Measurements from ENCODE around the gene EIF4G2.

Gene EIF4G2

DNA sequence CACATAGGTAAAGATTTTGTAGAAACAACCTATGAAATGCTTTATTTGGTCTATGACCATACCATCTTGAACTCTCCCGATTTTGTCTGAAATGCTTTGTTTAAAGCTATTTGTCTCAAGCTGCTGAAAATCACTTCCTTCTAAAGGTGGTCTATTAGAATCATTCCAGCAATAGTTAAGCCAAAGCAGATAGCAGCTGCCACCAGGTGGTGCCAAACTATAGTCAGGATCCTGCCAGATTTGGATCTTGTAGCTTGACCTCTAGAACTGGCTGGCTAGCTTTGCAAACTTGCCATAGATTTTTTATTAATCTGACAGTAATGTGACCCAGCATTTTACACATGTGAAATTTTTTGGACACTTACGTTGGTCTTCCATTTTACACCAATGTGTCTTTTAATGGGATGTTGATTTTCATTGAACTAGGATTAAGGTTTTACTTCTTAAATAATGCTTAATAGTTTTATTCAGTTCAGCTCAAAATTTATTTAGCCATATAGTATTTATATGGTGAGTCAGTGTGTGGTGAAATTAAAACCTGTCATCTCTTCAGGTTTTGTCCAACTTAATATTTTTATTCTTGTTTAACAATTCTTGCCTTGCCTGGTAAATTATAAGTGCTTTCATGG, 38.0 kb downstream of the EIF4G2 start:
- H3K79me2 ChIP-seq (ENCODE audit: insufficient read depth, low read length), result no peaks in the 10 kb centered on the region
- H3K9me2 ChIP-seq (replicated peaks; ENCODE audit: low read depth, low read length), result no peaks in the 10 kb centered on the region
- no peak overlapping the region for H2AFZ ChIP-seq (ENCODE audit: low read length)
- no peaks in the 10 kb centered on the region for H3K4me1 ChIP-seq (ENCODE audit: insufficient read depth, low read length, poor library complexity, severe bottlenecking)
- H4K20me1 ChIP-seq (ENCODE audit: insufficient read depth, low read length, poor library complexity, severe bottlenecking), result no peaks in the 10 kb centered on the region
- no peaks in the 10 kb centered on the region for H3K27me3 ChIP-seq (ENCODE audit: insufficient read depth, low read length, poor library complexity, severe bottlenecking)
- no peak overlapping the region for H3K4me3 ChIP-seq (ENCODE audit: low read length, poor library complexity, severe bottlenecking)
- no peaks in the 10 kb centered on the region; the same call in 1 of the 2 replicates for H3K36me3 ChIP-seq (ENCODE audit: insufficient read depth, low read length)
- H3F3A ChIP-seq (ENCODE audit: low read depth), result no peaks in the 10 kb centered on the region
- no peak for TF ChIP-seq EZH2phosphoT487 (IDR thresholded peaks at IDR 0.05; ENCODE audit: borderline replicate concordance)
- TF ChIP-seq, protein P1, sequence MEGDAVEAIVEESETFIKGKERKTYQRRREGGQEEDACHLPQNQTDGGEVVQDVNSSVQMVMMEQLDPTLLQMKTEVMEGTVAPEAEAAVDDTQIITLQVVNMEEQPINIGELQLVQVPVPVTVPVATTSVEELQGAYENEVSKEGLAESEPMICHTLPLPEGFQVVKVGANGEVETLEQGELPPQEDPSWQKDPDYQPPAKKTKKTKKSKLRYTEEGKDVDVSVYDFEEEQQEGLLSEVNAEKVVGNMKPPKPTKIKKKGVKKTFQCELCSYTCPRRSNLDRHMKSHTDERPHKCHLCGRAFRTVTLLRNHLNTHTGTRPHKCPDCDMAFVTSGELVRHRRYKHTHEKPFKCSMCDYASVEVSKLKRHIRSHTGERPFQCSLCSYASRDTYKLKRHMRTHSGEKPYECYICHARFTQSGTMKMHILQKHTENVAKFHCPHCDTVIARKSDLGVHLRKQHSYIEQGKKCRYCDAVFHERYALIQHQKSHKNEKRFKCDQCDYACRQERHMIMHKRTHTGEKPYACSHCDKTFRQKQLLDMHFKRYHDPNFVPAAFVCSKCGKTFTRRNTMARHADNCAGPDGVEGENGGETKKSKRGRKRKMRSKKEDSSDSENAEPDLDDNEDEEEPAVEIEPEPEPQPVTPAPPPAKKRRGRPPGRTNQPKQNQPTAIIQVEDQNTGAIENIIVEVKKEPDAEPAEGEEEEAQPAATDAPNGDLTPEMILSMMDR (conservative IDR thresholded peaks at IDR 0.05; ENCODE audit: low read length), result peak; percentile 90
- no peak overlapping the region for H3K9ac ChIP-seq (ENCODE audit: low read depth, low read length, poor library complexity, severe bottlenecking)
- no peak overlapping the region for H3K4me2 ChIP-seq (ENCODE audit: low read depth, low read length, poor library complexity, severe bottlenecking)
- no peaks in the 10 kb centered on the region for H3K9me3 ChIP-seq (ENCODE audit: insufficient read depth, low read depth, low read length)

GRCh38 chr11:10764412-10764811, 44.3 kb downstream of the EIF4G2 start:
- no peak overlapping the region for H3K4me3 ChIP-seq (ENCODE audit: low read length, poor library complexity, severe bottlenecking)
- H3K4me1 ChIP-seq (ENCODE audit: insufficient read depth, low read length, poor library complexity, severe bottlenecking), result peaks cover 9% of the 10 kb centered on the region
- no peaks in the 10 kb centered on the region for H3K9me2 ChIP-seq (replicated peaks; ENCODE audit: low read depth, low read length)
- H2AFZ ChIP-seq (ENCODE audit: low read length), result no peak overlapping the region
- peaks cover 5% of the 10 kb centered on the region for H3K79me2 ChIP-seq (ENCODE audit: insufficient read depth, low read length)
- H3K9me3 ChIP-seq (ENCODE audit: insufficient read depth, low read depth, low read length), result no peaks in the 10 kb centered on the region
- H3F3A ChIP-seq (ENCODE audit: low read depth), result no peaks in the 10 kb centered on the region
- H3K9ac ChIP-seq (ENCODE audit: low read depth, low read length, poor library complexity, severe bottlenecking), result no peak overlapping the region
- no peak overlapping the region for H3K4me2 ChIP-seq (ENCODE audit: low read depth, low read length, poor library complexity, severe bottlenecking)
- H3K27me3 ChIP-seq (ENCODE audit: insufficient read depth, low read length, poor library complexity, severe bottlenecking), result no peaks in the 10 kb centered on the region
- no peaks in the 10 kb centered on the region for H4K20me1 ChIP-seq (ENCODE audit: insufficient read depth, low read length, poor library complexity, severe bottlenecking)
- TF ChIP-seq, protein P1 (conservative IDR thresholded peaks at IDR 0.05; ENCODE audit: low read length), result no peak
- TF ChIP-seq EZH2phosphoT487 (IDR thresholded peaks at IDR 0.05; ENCODE audit: borderline replicate concordance), result no peak
- H3K36me3 ChIP-seq (ENCODE audit: insufficient read depth, low read length), result peaks cover 50% of the 10 kb centered on the region

- Histone ChIP-seq H3K4me3 (ENCODE audit: low read length, poor library complexity, severe bottlenecking) (no peak overlapping the region), H3K9me3 (ENCODE audit: insufficient read depth, low read depth, low read length) (no peaks in the 10 kb centered on the region), H3K4me1 (ENCODE audit: insufficient read depth, low read length, poor library complexity, severe bottlenecking) (peaks cover 15% of the 10 kb centered on the region), H3K79me2 (ENCODE audit: insufficient read depth, low read length) (peaks cover 8% of the 10 kb centered on the region), H3K9me2 (replicated peaks; ENCODE audit: low read depth, low read length) (no peaks in the 10 kb centered on the region), H2AFZ (ENCODE audit: low read length) (no peak overlapping the region), H3K36me3 (ENCODE audit: insufficient read depth, low read length) (peaks cover 53% of the 10 kb centered on the region), H3F3A (ENCODE audit: low read depth) (no peaks in the 10 kb centered on the region), H3K4me2 (ENCODE audit: low read depth, low read length, poor library complexity, severe bottlenecking) (no peak overlapping the region), H3K9ac (ENCODE audit: low read depth, low read length, poor library complexity, severe bottlenecking) (no peak overlapping the region), H4K20me1 (ENCODE audit: insufficient read depth, low read length, poor library complexity, severe bottlenecking) (no peaks in the 10 kb centered on the region), H3K27me3 (ENCODE audit: insufficient read depth, low read length, poor library complexity, severe bottlenecking) (no peaks in the 10 kb centered on the region)
- TF ChIP-seq, protein P1 (conservative IDR thresholded peaks at IDR 0.05; ENCODE audit: low read length), result no peak
- TF ChIP-seq EZH2phosphoT487 (IDR thresholded peaks at IDR 0.05; ENCODE audit: borderline replicate concordance), result no peak
Observed at GRCh38 chr11:10763766-10764165, 45.0 kb downstream of the EIF4G2 start.

Measured in Loucy (cell line).